KOPT-K1 (cell line): ENCODE results near the gene HMGCLL1.

Experiments
- H3K27ac ChIP-seq: fragments of 200-600 bp; sonication (generic); 2 replicates; pipeline ENCODE4 v1.5.1; 2016; ENCODE audit warnings: antibody characterized with exemption, mild to moderate bottlenecking, low read depth, low read length; ENCODE audit not compliant: poor library complexity, severe bottlenecking
- H3K36me3 ChIP-seq: fragments of 200-600 bp; sonication (generic); 2 replicates; pipeline ENCODE4 v1.5.1; 2017; ENCODE audit warnings: antibody characterized with exemption, mild to moderate bottlenecking, low read length, moderate library complexity; ENCODE audit not compliant: insufficient read depth
- H3K9me3 ChIP-seq: fragments of 200-600 bp; sonication (generic); 2 replicates; pipeline ENCODE4 v1.5.1; 2017; ENCODE audit warnings: antibody characterized with exemption, low read length, mild to moderate bottlenecking; ENCODE audit not compliant: insufficient read depth, poor library complexity, severe bottlenecking

HMGCLL1 gene

GRCh38 chr6:55560290-55560885, 18.6 kb downstream of the HMGCLL1 start:
- no peaks in the 10 kb centered on the region for H3K9me3 ChIP-seq
- H3K27ac ChIP-seq = no peak overlapping the region

GRCh38 chr6:55557146-55557545, 21.8 kb downstream of the HMGCLL1 start:
- H3K9me3 ChIP-seq = no peaks in the 10 kb centered on the region
- no peaks in the 10 kb centered on the region for H3K36me3 ChIP-seq
- H3K27ac ChIP-seq = no peak overlapping the region

More at GRCh38 chr6:55560290-55560885, 18.6 kb downstream of the HMGCLL1 start:
- no peaks in the 10 kb centered on the region for H3K36me3 ChIP-seq

DNA sequence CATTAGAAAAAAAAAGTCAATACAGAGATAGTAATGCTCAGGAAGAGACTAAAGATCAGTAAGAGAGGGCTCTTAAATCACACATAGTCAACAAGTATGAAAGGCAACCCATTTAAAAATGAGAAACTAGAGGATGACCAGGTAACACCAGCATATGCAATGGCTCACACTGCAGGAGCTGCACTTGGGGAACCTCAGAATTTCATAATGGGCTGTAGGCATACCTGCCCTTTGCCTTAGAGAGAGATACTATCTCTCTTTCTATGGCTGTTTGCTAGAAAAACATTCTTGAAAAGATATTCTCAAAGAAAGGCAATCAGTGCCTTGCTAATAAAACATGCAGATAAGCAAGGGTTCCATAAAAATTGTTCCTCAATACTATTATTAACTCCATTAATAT, 33.2 kb downstream of the HMGCLL1 start:
- Histone ChIP-seq H3K36me3 (no peaks in the 10 kb centered on the region), H3K27ac (no peak overlapping the region), H3K9me3 (no peaks in the 10 kb centered on the region)

- H3K27ac ChIP-seq = no peak overlapping the region
These were observed 35.2 kb downstream of the HMGCLL1 start for GRCh38 chr6:55543633-55544309.

GRCh38 chr6:55541024-55541423, 38.0 kb downstream of the HMGCLL1 start:
- no peaks in the 10 kb centered on the region for H3K36me3 ChIP-seq
- no peaks in the 10 kb centered on the region for H3K9me3 ChIP-seq
- H3K27ac ChIP-seq = no peak overlapping the region

More at GRCh38 chr6:55543633-55544309, 35.2 kb downstream of the HMGCLL1 start:
- Histone ChIP-seq H3K9me3 (no peaks in the 10 kb centered on the region), H3K36me3 (no peaks in the 10 kb centered on the region)

- Histone ChIP-seq H3K36me3 (no peaks in the 10 kb centered on the region), H3K27ac (no peak overlapping the region), H3K9me3 (no peaks in the 10 kb centered on the region)
These were observed 42.5 kb downstream of the HMGCLL1 start for GRCh38 chr6:55536391-55536956.

DNA sequence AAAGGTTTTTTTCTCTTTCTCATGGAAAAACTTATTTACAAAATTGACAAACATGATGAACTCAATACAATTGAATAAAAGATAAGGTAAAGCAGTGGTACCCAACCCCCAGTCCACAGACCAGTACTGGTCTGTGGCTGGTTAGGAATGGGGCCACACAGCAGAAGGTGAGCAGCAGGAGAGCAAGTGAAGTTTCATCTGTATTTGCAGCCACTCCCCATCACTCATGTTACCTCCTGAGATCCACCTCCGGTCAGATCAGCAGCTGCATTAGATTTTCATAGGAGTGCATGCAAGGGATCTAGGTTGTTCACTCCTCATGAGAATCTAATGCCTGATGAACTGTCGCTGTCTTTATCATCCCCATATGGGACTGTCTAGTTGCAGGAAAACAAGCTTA, 47.5 kb downstream of the HMGCLL1 start:
- H3K36me3 ChIP-seq = no peaks in the 10 kb centered on the region
- no peaks in the 10 kb centered on the region for H3K9me3 ChIP-seq
- no peak overlapping the region for H3K27ac ChIP-seq

DNA sequence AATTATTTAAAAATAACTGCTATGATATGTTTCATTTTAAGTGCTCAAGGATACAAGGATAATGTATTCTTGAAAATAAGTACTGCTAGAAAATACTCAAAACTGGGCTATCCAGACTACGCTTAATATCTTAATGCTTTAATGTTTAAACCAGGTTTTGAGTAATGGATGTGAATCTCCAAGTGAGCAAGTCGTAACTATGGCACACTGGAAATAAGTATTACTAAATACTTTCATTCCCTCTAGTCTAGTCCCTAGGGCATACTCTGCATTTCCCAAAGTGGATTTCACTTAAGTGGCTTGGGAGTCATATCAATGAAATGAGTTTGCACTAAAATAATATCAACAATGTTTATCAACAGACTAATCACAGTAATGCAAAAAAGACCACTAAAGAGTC, 48.1 kb downstream of the HMGCLL1 start:
- H3K36me3 ChIP-seq = no peaks in the 10 kb centered on the region
- H3K9me3 ChIP-seq = no peaks in the 10 kb centered on the region
- H3K27ac ChIP-seq = no peak overlapping the region

DNA sequence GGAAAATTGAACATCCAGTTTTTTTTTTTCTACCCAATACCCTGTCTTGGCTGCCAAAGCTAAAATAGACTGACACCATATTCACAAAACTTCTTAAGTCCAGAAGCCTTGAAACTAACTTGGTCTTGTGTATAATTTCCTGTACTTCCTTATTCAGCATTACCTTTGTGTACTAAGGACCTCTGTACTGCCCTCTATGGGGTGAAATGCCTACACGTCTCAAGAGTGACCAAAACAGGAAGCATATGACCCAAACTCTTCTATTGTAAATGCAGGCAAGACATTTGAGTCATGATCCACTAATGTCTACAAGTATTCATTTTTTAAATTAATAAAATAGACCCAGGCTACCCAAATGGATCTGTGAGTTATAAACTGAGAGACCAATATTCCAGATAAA, 50.4 kb downstream of the HMGCLL1 start:
- Histone ChIP-seq H3K27ac (no peak overlapping the region), H3K9me3 (no peaks in the 10 kb centered on the region)

GRCh38 chr6:55524441-55524840, 54.6 kb downstream of the HMGCLL1 start:
- H3K9me3 ChIP-seq = no peaks in the 10 kb centered on the region
- no peaks in the 10 kb centered on the region for H3K36me3 ChIP-seq
- no peak overlapping the region for H3K27ac ChIP-seq

More for the DNA sequence above, 50.4 kb downstream of the HMGCLL1 start:
- H3K36me3 ChIP-seq = no peaks in the 10 kb centered on the region

DNA sequence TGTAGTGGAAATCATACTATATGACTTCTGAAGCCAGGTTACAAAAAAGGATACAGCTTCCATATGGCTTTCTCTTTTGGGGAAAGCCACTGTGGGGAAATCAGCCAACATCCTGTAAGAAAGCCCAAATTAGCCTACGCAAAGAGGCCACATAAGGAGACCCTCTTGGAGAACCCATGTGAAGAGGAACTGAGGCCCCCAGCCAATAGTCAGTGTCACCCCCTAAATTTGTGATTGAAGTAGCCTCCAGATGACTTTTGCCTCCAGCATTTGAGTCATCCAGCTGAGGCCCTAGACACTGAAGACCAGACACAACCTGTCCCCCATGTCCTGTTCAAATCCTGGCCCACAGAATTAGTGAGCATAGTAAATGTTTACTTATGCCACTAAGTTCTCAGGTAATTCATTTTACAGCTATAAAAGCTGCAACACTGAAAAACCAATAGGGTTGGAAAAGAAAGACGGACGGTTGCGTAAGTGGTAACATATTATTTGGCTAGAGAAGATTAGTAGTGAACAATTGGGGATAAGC, 60.4 kb downstream of the HMGCLL1 start:
- no peaks in the 10 kb centered on the region for H3K36me3 ChIP-seq
- no peaks in the 10 kb centered on the region for H3K9me3 ChIP-seq
- H3K27ac ChIP-seq = no peak overlapping the region

DNA sequence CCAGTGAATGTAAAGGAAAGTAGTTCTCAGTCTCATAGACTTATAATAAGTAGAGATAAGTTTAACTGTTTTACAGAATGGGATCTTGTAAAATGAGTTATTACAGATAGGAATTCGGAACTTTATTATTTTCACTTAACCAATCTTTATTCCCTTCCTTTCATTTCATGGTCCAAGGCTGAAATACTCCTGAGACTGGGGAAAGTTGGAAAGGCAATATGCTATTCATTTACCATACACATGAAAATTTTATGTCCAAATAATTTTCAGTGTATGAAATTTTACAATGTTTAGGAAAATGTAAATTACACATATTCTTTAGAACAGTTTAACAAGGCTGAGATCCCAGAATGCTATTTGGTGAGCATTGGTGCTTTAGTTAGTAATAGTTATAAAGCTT, 62.3 kb downstream of the HMGCLL1 start:
- no peak overlapping the region for H3K27ac ChIP-seq
- no peaks in the 10 kb centered on the region for H3K36me3 ChIP-seq

DNA sequence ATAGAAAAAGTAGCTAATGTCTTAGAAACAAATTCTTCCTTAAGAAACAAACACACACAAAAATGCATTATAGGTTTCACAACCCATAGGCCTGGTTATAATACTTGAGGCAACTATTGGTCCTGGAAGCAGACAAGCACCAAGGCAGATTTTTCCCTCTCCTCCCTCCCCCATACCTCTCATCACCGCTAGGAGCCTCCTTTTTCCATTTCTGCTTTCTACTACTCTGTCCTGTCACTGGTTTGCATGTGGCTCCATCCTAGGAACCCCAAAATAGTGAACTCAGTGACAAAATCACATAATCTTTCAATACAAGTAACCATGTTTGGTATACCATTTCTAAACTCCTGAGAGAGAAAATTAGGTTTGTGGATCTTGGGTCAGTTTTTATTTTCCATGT, 66.1 kb downstream of the HMGCLL1 start:
- H3K27ac ChIP-seq = no peak overlapping the region
- no peaks in the 10 kb centered on the region for H3K36me3 ChIP-seq
- no peaks in the 10 kb centered on the region for H3K9me3 ChIP-seq

More for the DNA sequence above, 62.3 kb downstream of the HMGCLL1 start:
- H3K9me3 ChIP-seq = no peaks in the 10 kb centered on the region

DNA sequence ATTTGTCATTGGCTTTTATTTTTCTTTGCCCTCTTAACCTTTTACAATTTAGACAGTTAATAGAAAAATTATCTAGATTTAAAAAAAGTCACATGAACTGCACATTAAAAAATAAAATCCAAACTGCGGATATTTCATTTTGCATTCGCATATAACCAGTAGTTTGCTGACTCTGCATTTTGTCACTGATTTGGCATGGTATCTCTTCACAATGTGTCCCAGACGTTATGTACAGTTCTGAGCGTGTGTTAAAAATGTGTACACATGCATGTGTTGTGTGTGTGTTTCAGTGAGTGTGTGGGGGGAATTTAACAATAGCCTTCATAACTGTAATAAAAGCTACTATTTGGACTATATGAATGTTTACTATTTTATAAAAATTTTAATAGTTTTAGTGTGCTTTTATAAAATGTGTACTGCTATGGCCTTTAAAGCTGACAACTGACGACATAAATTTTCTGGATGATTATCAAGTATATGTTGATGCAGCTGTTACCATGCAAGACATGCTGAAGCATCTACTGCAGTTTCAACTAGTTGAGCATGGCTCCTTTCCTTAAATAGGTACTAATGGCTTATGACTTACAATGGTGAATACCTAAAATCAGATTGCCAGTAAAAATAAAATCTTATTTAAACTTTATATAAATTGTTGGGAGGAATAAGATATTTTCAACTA, 67.7 kb downstream of the HMGCLL1 start:
- Histone ChIP-seq H3K27ac (no peak overlapping the region), H3K36me3 (no peaks in the 10 kb centered on the region), H3K9me3 (no peaks in the 10 kb centered on the region)

GRCh38 chr6:55499591-55499990, 79.4 kb downstream of the HMGCLL1 start:
- no peaks in the 10 kb centered on the region for H3K9me3 ChIP-seq

More at GRCh38 chr6:55499591-55499990, 79.4 kb downstream of the HMGCLL1 start:
- no peaks in the 10 kb centered on the region for H3K36me3 ChIP-seq
- no peak overlapping the region for H3K27ac ChIP-seq
